Type B pancreatic cell (in vitro differentiated cells): ENCODE results near the gene RETNLB. TPM values are rescaled to one million over a fixed set of nuclear protein-coding genes. Genes with fewer than 3 reads are reported as not detected.

Experiments
- DNase-seq: peaks from one replicate; pipeline ENCODE4 v3.0.0; 2021; ENCODE audit warnings: mixed read lengths; ENCODE audit not compliant: unreplicated experiment; ENCODE audit errors: extremely low spot score
- H3K27ac Mint-ChIP-seq: 2 replicates; pipeline ENCODE4 v1.8.0; 2021; ENCODE audit warnings: mild to moderate bottlenecking, mixed read lengths
- H3K27me3 Mint-ChIP-seq: 2 replicates; pipeline ENCODE4 v1.8.0; 2021; ENCODE audit warnings: mixed read lengths
- H3K36me3 Mint-ChIP-seq: 2 replicates; pipeline ENCODE4 v1.8.0; 2021; ENCODE audit warnings: mixed read lengths
- H3K4me1 Mint-ChIP-seq: one replicate; pipeline ENCODE4 v1.8.0; 2021; ENCODE audit warnings: mixed read lengths; ENCODE audit not compliant: unreplicated experiment
- H3K4me3 Mint-ChIP-seq: 2 replicates; pipeline ENCODE4 v1.8.0; 2021; ENCODE audit warnings: mild to moderate bottlenecking, mixed read lengths
- H3K9me3 Mint-ChIP-seq: 2 replicates; pipeline ENCODE4 v1.8.0; 2021; ENCODE audit warnings: mixed read lengths
- total RNA-seq: library from RNA; stranded (reverse); gene quantifications from 2 replicates; pipeline ENCODE4 v1.2.1, GENCODE V29; 2021; ENCODE audit warnings: low replicate concordance
- TF ChIP-seq, protein P1 (sequence below): fragments of 200-600 bp; sonication (generic); conservative IDR thresholded peaks from 2 replicates; pipeline ENCODE4 v1.5.0; 2021; ENCODE audit warnings: antibody characterized with exemption, mild to moderate bottlenecking

The RETNLB gene
- total RNA-seq, 1 donor from 2014 or later, result 1.1 TPM

DNA sequence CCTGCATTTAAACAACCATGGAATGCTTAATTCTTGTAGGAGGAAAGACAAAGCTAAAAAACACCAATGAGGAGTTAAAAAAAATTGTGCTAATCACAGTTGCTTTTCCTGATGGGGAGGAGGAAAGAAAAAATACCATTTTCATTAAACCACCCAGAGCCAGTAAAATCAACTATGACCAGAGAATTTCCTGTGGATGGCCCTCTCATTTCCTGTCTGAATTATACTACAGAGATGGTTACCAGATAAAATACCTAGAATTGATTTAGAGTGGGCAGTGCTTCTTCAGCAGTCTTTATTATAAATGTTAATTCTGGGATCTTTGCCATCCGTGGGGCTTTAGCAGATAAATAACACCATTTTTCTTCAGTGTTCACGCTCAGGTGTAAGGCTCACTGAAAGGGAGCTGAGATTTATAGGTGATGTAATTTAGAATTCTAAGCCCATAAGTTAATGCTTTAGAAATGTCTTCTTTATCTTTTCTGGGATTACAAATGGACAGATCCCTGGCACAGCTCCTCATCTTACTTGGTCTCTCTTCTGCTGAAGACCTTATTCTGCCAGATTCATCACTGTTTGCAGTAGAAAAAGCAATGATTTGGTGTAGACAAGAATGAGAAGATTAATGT lies 37.9 kb downstream of the RETNLB start:
- TF ChIP-seq, protein P1, sequence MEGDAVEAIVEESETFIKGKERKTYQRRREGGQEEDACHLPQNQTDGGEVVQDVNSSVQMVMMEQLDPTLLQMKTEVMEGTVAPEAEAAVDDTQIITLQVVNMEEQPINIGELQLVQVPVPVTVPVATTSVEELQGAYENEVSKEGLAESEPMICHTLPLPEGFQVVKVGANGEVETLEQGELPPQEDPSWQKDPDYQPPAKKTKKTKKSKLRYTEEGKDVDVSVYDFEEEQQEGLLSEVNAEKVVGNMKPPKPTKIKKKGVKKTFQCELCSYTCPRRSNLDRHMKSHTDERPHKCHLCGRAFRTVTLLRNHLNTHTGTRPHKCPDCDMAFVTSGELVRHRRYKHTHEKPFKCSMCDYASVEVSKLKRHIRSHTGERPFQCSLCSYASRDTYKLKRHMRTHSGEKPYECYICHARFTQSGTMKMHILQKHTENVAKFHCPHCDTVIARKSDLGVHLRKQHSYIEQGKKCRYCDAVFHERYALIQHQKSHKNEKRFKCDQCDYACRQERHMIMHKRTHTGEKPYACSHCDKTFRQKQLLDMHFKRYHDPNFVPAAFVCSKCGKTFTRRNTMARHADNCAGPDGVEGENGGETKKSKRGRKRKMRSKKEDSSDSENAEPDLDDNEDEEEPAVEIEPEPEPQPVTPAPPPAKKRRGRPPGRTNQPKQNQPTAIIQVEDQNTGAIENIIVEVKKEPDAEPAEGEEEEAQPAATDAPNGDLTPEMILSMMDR, result no peak
- DNase-seq, result no peak
- no peaks in the 10 kb centered on the region for H3K9me3 Mint-ChIP-seq

DNA sequence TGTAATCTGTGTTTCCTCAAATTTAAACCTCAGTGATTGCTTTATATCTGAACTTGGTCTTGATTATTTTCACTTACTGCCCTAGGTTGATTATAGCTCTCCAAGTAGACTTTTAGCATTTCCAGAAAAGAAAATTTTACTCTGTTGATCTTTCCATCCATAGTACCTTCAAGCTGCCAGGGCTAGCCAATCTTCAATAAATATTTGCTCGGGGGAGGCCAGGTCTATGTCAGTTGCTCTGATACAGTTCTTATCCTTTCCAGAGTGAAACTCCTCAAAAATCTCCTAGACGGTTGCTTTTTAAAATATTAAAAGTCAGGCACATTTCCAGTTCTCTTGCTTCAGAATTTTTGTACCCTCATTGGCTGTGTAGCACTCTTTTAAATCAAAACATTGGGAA lies 38.8 kb downstream of the RETNLB start:
- no peak for DNase-seq
- H3K9me3 Mint-ChIP-seq, result no peaks in the 10 kb centered on the region
- peaks cover 11% of the 10 kb centered on the region for H3K27me3 Mint-ChIP-seq
- H3K4me3 Mint-ChIP-seq, result no peak overlapping the region
- no peak overlapping the region for H3K27ac Mint-ChIP-seq
- H3K36me3 Mint-ChIP-seq, result no peaks in the 10 kb centered on the region
- TF ChIP-seq, protein P1, result no peak
- peaks cover 8% of the 10 kb centered on the region for H3K4me1 Mint-ChIP-seq

More for the DNA sequence above, 37.9 kb downstream of the RETNLB start:
- no peak overlapping the region for H3K27ac Mint-ChIP-seq
- H3K36me3 Mint-ChIP-seq, result no peaks in the 10 kb centered on the region
- peaks cover 14% of the 10 kb centered on the region for H3K27me3 Mint-ChIP-seq
- H3K4me1 Mint-ChIP-seq, result peaks cover 8% of the 10 kb centered on the region
- H3K4me3 Mint-ChIP-seq, result no peak overlapping the region

DNA sequence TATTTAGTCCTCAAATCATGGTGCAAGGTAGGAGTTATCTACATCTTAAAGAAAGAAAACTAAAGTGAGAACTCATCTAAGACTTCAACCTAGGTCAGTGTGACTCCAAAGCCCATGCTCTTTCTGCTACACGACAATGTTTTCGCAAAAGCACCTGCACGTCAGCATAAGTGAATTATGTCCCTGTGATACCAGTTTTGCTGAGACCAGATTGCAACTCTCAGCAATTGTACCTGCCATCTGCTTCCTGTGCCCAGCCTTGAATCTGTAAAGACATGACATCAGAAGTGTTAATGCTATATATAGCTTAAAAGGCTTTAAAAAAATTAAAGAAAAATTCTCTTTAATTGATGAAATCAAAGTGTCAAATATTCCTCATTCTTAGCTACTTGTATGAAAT lies 43.4 kb downstream of the RETNLB start:
- DNase-seq, result no peak
- H3K9me3 Mint-ChIP-seq, result no peaks in the 10 kb centered on the region
- no peak overlapping the region for H3K4me3 Mint-ChIP-seq
- TF ChIP-seq, protein P1, result no peak
- H3K27ac Mint-ChIP-seq, result no peak overlapping the region
- no peaks in the 10 kb centered on the region for H3K4me1 Mint-ChIP-seq
- H3K36me3 Mint-ChIP-seq, result no peaks in the 10 kb centered on the region
- peaks cover 16% of the 10 kb centered on the region for H3K27me3 Mint-ChIP-seq

DNA sequence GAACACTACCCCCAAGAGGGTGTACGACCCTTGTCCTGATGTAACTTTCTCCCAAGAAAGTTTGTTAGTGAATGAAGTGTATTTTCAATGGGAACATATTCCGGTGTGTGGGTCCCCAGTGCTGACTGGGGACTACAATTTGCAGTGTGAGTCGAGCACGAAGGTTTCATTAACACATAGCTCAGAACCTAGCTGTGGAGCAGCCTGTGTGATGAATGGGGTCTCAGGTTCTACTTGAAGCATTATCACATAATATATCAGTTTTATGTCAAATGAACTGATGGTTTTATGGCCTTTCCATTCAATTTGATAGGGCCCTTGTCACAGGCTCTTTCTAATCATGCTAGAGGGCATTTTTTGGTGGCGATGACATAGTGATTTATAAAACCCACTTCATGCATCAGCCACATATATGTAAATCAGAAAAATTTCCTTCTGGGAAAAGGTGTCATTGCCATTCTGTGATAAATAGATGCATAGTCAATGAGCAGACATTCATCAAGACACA lies 44.1 kb downstream of the RETNLB start:
- no peaks in the 10 kb centered on the region for H3K36me3 Mint-ChIP-seq
- H3K9me3 Mint-ChIP-seq, result no peaks in the 10 kb centered on the region
- peaks cover 13% of the 10 kb centered on the region for H3K27me3 Mint-ChIP-seq
- TF ChIP-seq, protein P1, result no peak
- H3K4me1 Mint-ChIP-seq, result no peaks in the 10 kb centered on the region
- no peak for DNase-seq
- no peak overlapping the region for H3K27ac Mint-ChIP-seq
- H3K4me3 Mint-ChIP-seq, result no peak overlapping the region

Other genes starting within 250 kb of the RETNLB start
- 0.26 and 0.77 TPM in 2 replicates for gene MYH15, start 246.8 kb downstream of the RETNLB start, total RNA-seq
- 7.0 and 29.0 TPM in 2 replicates for gene CIP2A, start 168.0 kb downstream of the RETNLB start, total RNA-seq
- 14.0 and 22.9 TPM in 2 replicates for gene DZIP3, start 167.7 kb downstream of the RETNLB start, total RNA-seq
- gene TRAT1, start 65.4 kb upstream of the RETNLB start, total RNA-seq, result not detected in 2 replicates
- gene GUCA1C, start 196.5 kb upstream of the RETNLB start, total RNA-seq, result not detected in 2 replicates